Neuron (in vitro differentiated cells): ENCODE data around the gene CBFB.
"Not testable (repeated sequence)": the region's sequence is repeated elsewhere in the genome, so short reads cannot be mapped to it uniquely, and the experiment has no call there.

Source experiments
- H2AFZ ChIP-seq: one replicate; pipeline ENCODE4 v1.6.1; 2013; ENCODE audit warnings: low read depth, mild to moderate bottlenecking, inconsistent platforms, low read length, moderate library complexity
- H3K27me3 ChIP-seq: one replicate; pipeline ENCODE4 v1.6.1; 2013; ENCODE audit warnings: low read length; ENCODE audit not compliant: insufficient read depth
- H3K36me3 ChIP-seq: one replicate; pipeline ENCODE4 v1.6.1; 2013; ENCODE audit warnings: low read length; ENCODE audit not compliant: insufficient read depth
- H3K4me1 ChIP-seq: one replicate; pipeline ENCODE4 v1.6.1; 2013; ENCODE audit warnings: low read length; ENCODE audit not compliant: insufficient read depth
- H3K4me3 ChIP-seq: 2 replicates; pipeline ENCODE4 v1.5.1; 2013; ENCODE audit warnings: mild to moderate bottlenecking, low read length, moderate library complexity
- H3K9me3 ChIP-seq: one replicate; pipeline ENCODE4 v1.6.1; 2013; ENCODE audit warnings: low read length

CBFB gene

GRCh38 chr16:67039260-67040020, 10.5 kb downstream of the CBFB start:
- Histone ChIP-seq H3K27me3 (no peaks in the 10 kb centered on the region), H3K36me3 (peaks cover 28% of the 10 kb centered on the region), H2AFZ (no peak overlapping the region), H3K9me3 (no peaks in the 10 kb centered on the region), H3K4me1 (peaks cover 7% of the 10 kb centered on the region), H3K4me3 (no peak overlapping the region)

DNA sequence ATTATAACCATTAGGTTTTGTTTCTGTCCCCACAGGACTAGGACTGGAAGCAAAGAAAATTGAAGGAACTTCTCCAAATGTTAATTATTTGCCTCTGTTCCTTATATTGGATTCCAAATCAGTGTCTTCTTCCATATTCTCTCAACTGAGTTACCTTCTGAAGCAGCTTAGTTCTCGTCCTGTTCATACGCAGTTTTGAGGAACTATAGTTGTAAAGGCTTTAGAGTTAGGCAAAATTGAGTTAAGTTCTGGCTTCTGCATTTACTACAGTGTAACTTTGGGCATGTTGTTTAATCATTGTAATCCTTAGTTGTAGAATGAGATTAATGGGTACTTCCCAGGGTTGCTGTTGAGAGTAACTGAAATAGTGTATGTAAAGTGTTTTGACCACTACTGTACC, 11.2 kb downstream of the CBFB start:
- H2AFZ ChIP-seq, result no peak overlapping the region
- H3K4me3 ChIP-seq, result no peak overlapping the region
- H3K36me3 ChIP-seq, result peaks cover 23% of the 10 kb centered on the region
- H3K9me3 ChIP-seq, result no peaks in the 10 kb centered on the region
- H3K27me3 ChIP-seq, result no peaks in the 10 kb centered on the region
- H3K4me1 ChIP-seq, result peaks cover 7% of the 10 kb centered on the region

DNA sequence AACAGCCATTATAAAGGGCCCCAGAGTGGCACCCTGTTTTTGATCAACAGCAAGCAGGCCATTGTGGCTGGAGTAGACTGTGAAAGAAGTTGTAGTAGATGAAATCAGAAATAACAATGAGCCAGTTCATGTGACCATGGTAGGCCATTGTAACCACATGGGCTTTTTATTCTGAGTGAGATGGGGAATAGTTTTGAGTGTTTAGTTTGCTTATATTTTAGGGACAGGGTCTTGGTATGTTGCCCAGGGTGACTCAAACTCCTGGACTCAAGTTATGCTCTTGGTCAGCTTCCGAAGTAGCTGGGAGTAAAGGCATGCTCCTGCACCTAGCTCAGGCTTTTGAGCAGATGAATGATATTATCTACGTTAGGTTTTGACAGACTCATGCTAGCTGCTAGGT, 12.0 kb downstream of the CBFB start:
- Histone ChIP-seq H3K4me3 (no peak overlapping the region), H3K9me3 (no peaks in the 10 kb centered on the region), H3K36me3 (peaks cover 20% of the 10 kb centered on the region), H3K27me3 (no peaks in the 10 kb centered on the region), H2AFZ (no peak overlapping the region), H3K4me1 (peaks cover 7% of the 10 kb centered on the region)

DNA sequence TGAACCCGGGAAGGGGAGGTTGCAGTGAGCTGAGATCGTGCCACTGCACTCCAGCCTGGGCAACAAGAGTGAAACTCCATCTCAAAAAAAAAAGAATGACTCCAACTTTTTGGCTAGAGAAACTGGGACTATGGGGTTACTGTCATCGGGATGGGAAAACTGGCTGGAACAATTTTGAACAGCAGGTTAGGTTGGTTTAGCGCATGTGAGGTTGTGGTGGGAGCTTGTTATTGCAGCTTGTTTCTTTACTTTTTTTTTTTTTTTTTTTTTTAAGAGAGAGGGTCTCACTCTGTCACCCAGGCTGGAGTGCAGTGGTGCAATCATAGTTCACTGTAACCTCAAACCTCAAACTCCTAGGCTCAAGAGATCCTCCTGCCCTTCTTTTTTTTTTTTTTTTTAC, 12.6 kb downstream of the CBFB start:
- not testable (repeated sequence) for H3K4me3 ChIP-seq, H3K27me3 ChIP-seq, H3K9me3 ChIP-seq, H3K4me1 ChIP-seq, H2AFZ ChIP-seq
- H3K36me3 ChIP-seq, result peaks cover 19% of the 10 kb centered on the region

DNA sequence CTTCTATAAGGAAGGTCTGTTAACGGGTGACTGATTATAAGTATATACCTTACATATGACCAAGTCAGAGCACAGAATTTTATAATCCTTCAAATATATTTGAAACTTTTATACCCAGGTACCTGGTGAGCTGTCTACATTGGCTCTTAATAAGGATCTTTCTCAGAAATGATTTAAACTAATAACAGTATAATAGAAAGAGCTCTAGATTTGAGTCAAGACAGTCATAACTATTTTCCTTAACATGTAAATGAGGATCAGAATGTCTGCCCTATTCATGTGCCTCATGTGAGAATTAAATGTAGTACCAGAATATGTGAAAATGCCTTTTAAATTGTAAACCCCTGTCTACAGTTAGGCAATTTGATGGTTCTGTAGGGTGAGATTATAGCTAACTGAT, 14.5 kb downstream of the CBFB start:
- H3K4me3 ChIP-seq, result no peak overlapping the region
- H3K27me3 ChIP-seq, result no peaks in the 10 kb centered on the region
- peaks cover 16% of the 10 kb centered on the region for H3K36me3 ChIP-seq
- H2AFZ ChIP-seq, result no peak overlapping the region
- H3K9me3 ChIP-seq, result no peaks in the 10 kb centered on the region
- H3K4me1 ChIP-seq, result peaks cover 3% of the 10 kb centered on the region

DNA sequence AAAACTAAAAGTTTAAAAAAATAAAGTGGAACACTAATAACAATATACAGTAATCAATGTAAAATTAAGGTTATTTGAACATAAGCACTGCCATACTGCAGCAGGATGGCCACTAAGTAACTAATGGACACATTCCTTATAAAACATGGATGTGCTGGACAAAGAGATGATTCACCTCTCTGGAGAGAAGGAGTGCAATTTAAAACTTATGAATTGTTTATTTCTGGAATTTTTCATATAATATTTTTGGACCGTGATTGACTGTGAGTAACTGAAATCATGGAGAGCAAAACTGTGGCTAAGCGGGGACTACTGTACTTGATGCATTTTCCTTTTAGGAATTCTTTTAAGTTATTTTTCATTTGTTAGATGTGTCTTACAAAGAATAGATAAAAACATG, 21.8 kb downstream of the CBFB start:
- Histone ChIP-seq H3K9me3 (no peaks in the 10 kb centered on the region), H3K4me1 (no peaks in the 10 kb centered on the region), H2AFZ (no peak overlapping the region), H3K27me3 (no peaks in the 10 kb centered on the region), H3K36me3 (peaks cover 21% of the 10 kb centered on the region), H3K4me3 (no peak overlapping the region)

- H3K4me1 ChIP-seq, result no peaks in the 10 kb centered on the region
- H2AFZ ChIP-seq, result no peak overlapping the region
- H3K36me3 ChIP-seq, result peaks cover 23% of the 10 kb centered on the region
- no peaks in the 10 kb centered on the region for H3K9me3 ChIP-seq
- H3K4me3 ChIP-seq, result no peak overlapping the region
- no peaks in the 10 kb centered on the region for H3K27me3 ChIP-seq
Measured at GRCh38 chr16:67052399-67052798, 23.4 kb downstream of the CBFB start.

GRCh38 chr16:67053767-67054334, 24.9 kb downstream of the CBFB start:
- peaks cover 20% of the 10 kb centered on the region for H3K36me3 ChIP-seq
- H3K4me1 ChIP-seq, result no peaks in the 10 kb centered on the region
- no peak overlapping the region for H3K4me3 ChIP-seq
- no peaks in the 10 kb centered on the region for H3K9me3 ChIP-seq
- H3K27me3 ChIP-seq, result no peaks in the 10 kb centered on the region
- H2AFZ ChIP-seq, result no peak overlapping the region

GRCh38 chr16:67054901-67055300, 26.0 kb downstream of the CBFB start:
- Histone ChIP-seq H3K4me1 (no peaks in the 10 kb centered on the region), H3K9me3 (no peaks in the 10 kb centered on the region), H3K36me3 (peaks cover 15% of the 10 kb centered on the region), H3K4me3 (no peak overlapping the region), H2AFZ (no peak overlapping the region), H3K27me3 (no peaks in the 10 kb centered on the region)

DNA sequence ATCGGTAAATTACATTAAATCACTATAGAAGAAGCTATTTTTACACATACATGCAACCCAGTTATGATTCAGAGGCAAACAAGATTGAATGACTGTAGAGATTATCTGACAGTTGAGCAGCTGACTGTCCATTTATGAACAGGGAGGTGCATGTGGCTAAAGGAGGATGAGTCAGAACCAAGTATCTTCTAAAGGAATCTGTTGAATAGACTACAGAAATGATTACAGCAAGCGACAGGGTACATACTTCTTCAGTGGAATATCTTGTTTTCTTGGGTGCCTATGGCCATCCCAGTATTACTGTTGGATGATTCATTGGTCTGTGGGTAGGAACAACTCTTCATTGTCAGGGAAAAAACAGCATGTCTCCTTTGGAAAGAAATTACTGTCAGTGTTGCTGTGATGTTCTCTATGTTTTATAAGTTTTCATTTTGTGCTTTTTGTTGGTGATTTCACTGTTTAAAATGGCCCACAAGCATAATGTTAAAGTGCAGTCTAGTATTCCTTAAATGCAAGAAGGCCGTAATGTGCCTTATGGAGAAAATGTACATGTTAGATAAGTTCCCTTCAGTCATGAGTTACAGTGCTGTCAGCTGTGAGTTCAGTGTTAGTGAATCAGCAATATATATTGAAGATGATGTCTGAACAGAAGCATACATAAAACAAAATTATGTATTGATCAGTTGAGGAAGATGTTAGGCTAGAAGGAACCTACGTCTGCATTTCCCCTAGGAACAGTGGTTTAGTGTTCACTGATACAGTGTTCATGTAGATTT, 27.0 kb downstream of the CBFB start:
- Histone ChIP-seq H3K4me1 (no peaks in the 10 kb centered on the region), H2AFZ (no peak overlapping the region), H3K36me3 (peaks cover 20% of the 10 kb centered on the region), H3K27me3 (no peaks in the 10 kb centered on the region), H3K9me3 (no peaks in the 10 kb centered on the region), H3K4me3 (no peak overlapping the region)

DNA sequence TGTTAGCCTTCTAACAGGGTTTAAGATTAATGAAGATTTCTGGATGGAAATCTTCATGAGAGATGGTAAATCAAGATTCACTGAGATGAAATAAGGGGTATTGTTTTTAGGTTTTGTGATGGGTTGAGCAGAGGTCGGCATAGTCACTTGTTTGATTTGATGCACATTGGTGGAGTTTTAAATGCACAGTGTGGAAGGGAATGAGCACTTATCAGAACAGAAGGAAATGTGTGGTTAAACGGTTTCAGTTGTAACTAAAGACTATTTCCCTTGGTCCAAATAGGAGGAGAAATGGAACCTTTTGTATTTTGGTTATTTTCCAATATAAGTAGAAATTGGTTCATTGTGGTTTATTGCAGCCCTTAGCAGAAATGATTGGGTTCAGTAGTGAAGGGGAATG, 34.1 kb downstream of the CBFB start:
- H3K27me3 ChIP-seq, result no peaks in the 10 kb centered on the region
- no peaks in the 10 kb centered on the region for H3K4me1 ChIP-seq
- H3K9me3 ChIP-seq, result no peaks in the 10 kb centered on the region
- peaks cover 24% of the 10 kb centered on the region for H3K36me3 ChIP-seq
- H2AFZ ChIP-seq, result no peak overlapping the region
- H3K4me3 ChIP-seq, result no peak overlapping the region

DNA sequence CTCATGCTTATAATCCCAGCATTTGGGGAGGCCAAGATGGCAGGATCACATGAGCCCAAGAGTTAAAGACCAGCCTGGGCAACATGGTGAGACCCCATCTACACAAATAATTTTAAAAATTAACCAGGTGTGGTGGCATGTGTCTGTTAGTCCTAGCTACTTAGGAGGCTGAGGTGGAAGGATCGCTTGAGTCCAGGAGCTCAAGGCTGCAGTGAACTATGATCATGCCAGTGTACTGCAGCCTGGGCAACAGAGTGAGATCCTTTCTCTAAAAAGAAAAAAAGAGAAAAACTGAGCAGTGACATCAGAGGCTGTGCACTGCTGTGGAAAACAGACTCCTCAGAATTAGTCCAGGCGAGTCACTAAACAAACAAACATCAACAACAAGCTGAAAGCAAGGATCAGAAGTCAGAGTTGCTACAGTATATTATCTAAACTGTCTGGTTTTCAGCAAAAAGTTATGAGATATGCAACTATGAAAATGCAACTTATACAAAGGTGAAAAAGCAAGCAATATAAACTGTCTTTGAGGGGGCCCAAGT, 39.3 kb downstream of the CBFB start:
- H2AFZ ChIP-seq, result no peak overlapping the region
- no peak overlapping the region for H3K4me3 ChIP-seq
- H3K36me3 ChIP-seq, result peaks cover 43% of the 10 kb centered on the region
- H3K4me1 ChIP-seq, result no peaks in the 10 kb centered on the region
- no peaks in the 10 kb centered on the region for H3K9me3 ChIP-seq
- H3K27me3 ChIP-seq, result no peaks in the 10 kb centered on the region

DNA sequence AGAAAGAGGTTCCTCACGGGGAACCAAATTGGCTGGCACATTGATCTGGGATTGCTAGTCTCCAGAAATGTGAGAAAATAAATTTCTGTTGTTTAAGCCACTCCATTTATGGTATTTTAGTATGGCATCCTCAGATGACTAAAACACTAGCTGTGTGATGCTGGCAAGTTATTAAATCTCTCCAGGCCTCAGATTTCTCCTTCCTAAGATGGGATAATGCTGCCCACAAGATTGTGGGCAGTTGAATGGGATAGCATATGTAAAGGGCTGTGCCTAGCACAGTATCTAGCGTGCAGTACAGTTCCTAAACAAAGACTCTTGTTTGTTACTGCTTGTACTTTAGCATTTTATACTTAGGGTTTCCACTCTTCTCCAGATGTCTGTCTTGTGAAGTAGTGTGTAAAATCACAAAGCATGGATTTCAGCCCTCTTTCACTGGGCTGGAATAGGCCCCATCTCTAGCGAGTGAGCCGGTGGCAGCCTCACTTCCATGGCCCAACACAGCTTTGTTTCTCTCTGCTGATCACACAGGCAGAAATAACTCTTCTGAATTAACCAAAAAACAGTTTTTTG, 42.6 kb downstream of the CBFB start:
- H3K4me3 ChIP-seq, result no peak overlapping the region
- H3K4me1 ChIP-seq, result no peaks in the 10 kb centered on the region
- no peaks in the 10 kb centered on the region for H3K9me3 ChIP-seq
- H3K27me3 ChIP-seq, result no peaks in the 10 kb centered on the region
- H3K36me3 ChIP-seq, result peaks cover 55% of the 10 kb centered on the region
- no peak overlapping the region for H2AFZ ChIP-seq
